IPS-20b (cell line): ENCODE data around the gene FAM50A.

Experiments used
- H3K27ac ChIP-seq: one replicate; pipeline ENCODE4 v1.5.1; 2013; ENCODE audit warnings: low read length
- H3K27me3 ChIP-seq: 2 replicates; pipeline ENCODE4 v1.6.1; 2013; ENCODE audit warnings: mild to moderate bottlenecking, low read length, inconsistent platforms; ENCODE audit not compliant: insufficient read depth
- H3K36me3 ChIP-seq: 2 replicates; pipeline ENCODE4 v1.6.1; 2013; ENCODE audit warnings: low read depth, mild to moderate bottlenecking, inconsistent platforms, low read length, moderate library complexity; ENCODE audit not compliant: insufficient read depth
- H3K4me1 ChIP-seq: 2 replicates; pipeline ENCODE4 v1.6.1; 2013; ENCODE audit warnings: mild to moderate bottlenecking, control low read depth, inconsistent platforms, low read length, moderate library complexity; ENCODE audit not compliant: insufficient read depth
- H3K4me3 ChIP-seq: 2 replicates; pipeline ENCODE4 v1.5.1; 2013; ENCODE audit warnings: mild to moderate bottlenecking, low read length, inconsistent platforms
- H3K9ac ChIP-seq: 2 replicates; pipeline ENCODE4 v1.6.1; 2013; ENCODE audit warnings: low read depth, mild to moderate bottlenecking, inconsistent platforms, low read length, moderate library complexity
- H3K9me3 ChIP-seq: 2 replicates; pipeline ENCODE4 v1.6.1; 2013; ENCODE audit warnings: mild to moderate bottlenecking, low read depth, low read length, inconsistent platforms; ENCODE audit not compliant: insufficient read depth

The FAM50A gene

GRCh38 chrX:154401918-154402621, 41.9 kb upstream of the FAM50A start:
- no peaks in the 10 kb centered on the region for H3K27me3 ChIP-seq
- H3K9me3 ChIP-seq: no peaks in the 10 kb centered on the region
- no peaks in the 10 kb centered on the region; the same call in 1 of the 2 replicates for H3K4me1 ChIP-seq
- no peak overlapping the region for H3K27ac ChIP-seq
- peaks cover 28% of the 10 kb centered on the region for H3K36me3 ChIP-seq
- no peak overlapping the region for H3K4me3 ChIP-seq
- H3K9ac ChIP-seq: no peak overlapping the region

GRCh38 chrX:154402622-154403127, 41.3 kb upstream of the FAM50A start:
- Histone ChIP-seq H3K9me3 (no peaks in the 10 kb centered on the region), H3K36me3 (peaks cover 28% of the 10 kb centered on the region), H3K27me3 (no peaks in the 10 kb centered on the region), H3K27ac (no peak overlapping the region), H3K4me3 (no peak overlapping the region), H3K9ac (no peak overlapping the region), H3K4me1 (no peaks in the 10 kb centered on the region; the same call in 1 of the 2 replicates)

- H3K36me3 ChIP-seq: peaks cover 28% of the 10 kb centered on the region
- H3K9me3 ChIP-seq: no peaks in the 10 kb centered on the region
- H3K4me3 ChIP-seq: no peak overlapping the region
- no peaks in the 10 kb centered on the region for H3K27me3 ChIP-seq
- no peak overlapping the region for H3K27ac ChIP-seq
- no peak overlapping the region for H3K9ac ChIP-seq
- H3K4me1 ChIP-seq: no peaks in the 10 kb centered on the region; the same call in 1 of the 2 replicates
These were observed 40.7 kb upstream of the FAM50A start for GRCh38 chrX:154403192-154403591.

- Histone ChIP-seq H3K27ac (no peak overlapping the region), H3K4me1 (peaks cover 4% of the 10 kb centered on the region; the same call in 1 of the 2 replicates), H3K36me3 (peaks cover 24% of the 10 kb centered on the region), H3K27me3 (no peaks in the 10 kb centered on the region), H3K4me3 (no peak overlapping the region), H3K9ac (no peak overlapping the region), H3K9me3 (no peaks in the 10 kb centered on the region)
These were observed 40.1 kb upstream of the FAM50A start for GRCh38 chrX:154403858-154404257.

GRCh38 chrX:154404625-154405192, 39.2 kb upstream of the FAM50A start:
- Histone ChIP-seq H3K4me1 (peaks cover 9% of the 10 kb centered on the region; the same call in 1 of the 2 replicates), H3K27me3 (no peaks in the 10 kb centered on the region), H3K27ac (no peak overlapping the region), H3K4me3 (no peak overlapping the region), H3K36me3 (peaks cover 15% of the 10 kb centered on the region), H3K9me3 (no peaks in the 10 kb centered on the region), H3K9ac (no peak overlapping the region)

GRCh38 chrX:154408659-154409221, 35.2 kb upstream of the FAM50A start:
- Histone ChIP-seq H3K27me3 (no peaks in the 10 kb centered on the region), H3K4me3 (peak overlapping the region; percentile 35), H3K27ac (no peak overlapping the region), H3K9me3 (no peaks in the 10 kb centered on the region), H3K36me3 (no peaks in the 10 kb centered on the region), H3K9ac (peak overlapping the region; percentile 39; the same call in 1 of the 2 replicates), H3K4me1 (0 out of 2 replicates have a peak, but pooled peaks cover 9% of the 10 kb centered on the region)

GRCh38 chrX:154409222-154409871, 34.6 kb upstream of the FAM50A start, which contains the start of gene DNASE1L1:
DNASE1L1 (minus strand) TSS chrX:154409254; CDS start chrX:154405568, 3,686 bp downstream.
- H3K27ac ChIP-seq: no peak within 1 kb of the TSS
- peak within 1 kb of the TSS; percentile 39; the same call in 1 of the 2 replicates for H3K9ac ChIP-seq
- peak within 1 kb of the TSS; percentile 39 for H3K4me3 ChIP-seq

GRCh38 chrX:154411981-154412340, 32.0 kb upstream of the FAM50A start:
- Histone ChIP-seq H3K27ac (no peak overlapping the region), H3K27me3 (no peaks in the 10 kb centered on the region), H3K4me1 (0 out of 2 replicates have a peak, but pooled peaks cover 9% of the 10 kb centered on the region), H3K36me3 (no peaks in the 10 kb centered on the region), H3K9ac (peak overlapping the region; percentile 78; the same call in 1 of the 2 replicates), H3K4me3 (peak overlapping the region; percentile 73), H3K9me3 (no peaks in the 10 kb centered on the region)

More at GRCh38 chrX:154409222-154409871, 34.6 kb upstream of the FAM50A start, which contains the start of gene DNASE1L1:
- Histone ChIP-seq H3K27me3 (no peaks in the 10 kb centered on the region), H3K4me1 (0 out of 2 replicates have a peak, but pooled peaks cover 9% of the 10 kb centered on the region), H3K36me3 (no peaks in the 10 kb centered on the region), H3K9me3 (no peaks in the 10 kb centered on the region)

- H3K9ac ChIP-seq: peak overlapping the region; percentile 70; the same call in 1 of the 2 replicates
- 0 out of 2 replicates have a peak, but pooled peaks cover 9% of the 10 kb centered on the region for H3K4me1 ChIP-seq
- H3K36me3 ChIP-seq: no peaks in the 10 kb centered on the region
- H3K27me3 ChIP-seq: no peaks in the 10 kb centered on the region
- H3K4me3 ChIP-seq: peak overlapping the region; percentile 73
- no peaks in the 10 kb centered on the region for H3K9me3 ChIP-seq
- H3K27ac ChIP-seq: no peak overlapping the region
These were observed 31.5 kb upstream of the FAM50A start for GRCh38 chrX:154412468-154412867.

- no peaks in the 10 kb centered on the region for H3K27me3 ChIP-seq
- no peak overlapping the region for H3K4me3 ChIP-seq
- no peaks in the 10 kb centered on the region for H3K36me3 ChIP-seq
- H3K9ac ChIP-seq: no peak overlapping the region
- H3K4me1 ChIP-seq: 0 out of 2 replicates have a peak, but pooled peaks cover 9% of the 10 kb centered on the region
- no peaks in the 10 kb centered on the region for H3K9me3 ChIP-seq
- no peak overlapping the region for H3K27ac ChIP-seq
These were observed 30.8 kb upstream of the FAM50A start for GRCh38 chrX:154413142-154413541.

- Histone ChIP-seq H3K4me1 (no peaks in the 10 kb centered on the region), H3K4me3 (no peak overlapping the region), H3K36me3 (no peaks in the 10 kb centered on the region), H3K9me3 (no peaks in the 10 kb centered on the region), H3K9ac (no peak overlapping the region), H3K27ac (no peak overlapping the region), H3K27me3 (no peaks in the 10 kb centered on the region)
These were observed 26.8 kb upstream of the FAM50A start for GRCh38 chrX:154417157-154417556.
